GM19328 (cell line): ENCODE data around the gene SBNO1.
"Not testable (repeated sequence)": the region's sequence is repeated elsewhere in the genome, so short reads cannot be mapped to it uniquely, and the experiment has no call there.

ENCODE experiments used
- ATAC-seq: cut with Tn5 transposase; IDR thresholded peaks from one replicate; pipeline ENCODE4 v1.9.1; 2021; ENCODE audit warnings: mild to moderate bottlenecking, moderate library complexity; ENCODE audit not compliant: unreplicated experiment

Gene SBNO1

GRCh38 chr12:123250471-123251383 lies 113.9 kb downstream of the SBNO1 start:
- no peak for ATAC-seq

- ATAC-seq = not testable (repeated sequence)
These were observed 115.5 kb downstream of the SBNO1 start for GRCh38 chr12:123248996-123249741.

GRCh38 chr12:123248129-123248528 lies 116.5 kb downstream of the SBNO1 start:
- ATAC-seq = not testable (repeated sequence)

GRCh38 chr12:123245678-123246077 lies 119.0 kb downstream of the SBNO1 start:
- ATAC-seq = no peak

- no peak for ATAC-seq
These were observed 120.9 kb downstream of the SBNO1 start for GRCh38 chr12:123243671-123244262.

DNA sequence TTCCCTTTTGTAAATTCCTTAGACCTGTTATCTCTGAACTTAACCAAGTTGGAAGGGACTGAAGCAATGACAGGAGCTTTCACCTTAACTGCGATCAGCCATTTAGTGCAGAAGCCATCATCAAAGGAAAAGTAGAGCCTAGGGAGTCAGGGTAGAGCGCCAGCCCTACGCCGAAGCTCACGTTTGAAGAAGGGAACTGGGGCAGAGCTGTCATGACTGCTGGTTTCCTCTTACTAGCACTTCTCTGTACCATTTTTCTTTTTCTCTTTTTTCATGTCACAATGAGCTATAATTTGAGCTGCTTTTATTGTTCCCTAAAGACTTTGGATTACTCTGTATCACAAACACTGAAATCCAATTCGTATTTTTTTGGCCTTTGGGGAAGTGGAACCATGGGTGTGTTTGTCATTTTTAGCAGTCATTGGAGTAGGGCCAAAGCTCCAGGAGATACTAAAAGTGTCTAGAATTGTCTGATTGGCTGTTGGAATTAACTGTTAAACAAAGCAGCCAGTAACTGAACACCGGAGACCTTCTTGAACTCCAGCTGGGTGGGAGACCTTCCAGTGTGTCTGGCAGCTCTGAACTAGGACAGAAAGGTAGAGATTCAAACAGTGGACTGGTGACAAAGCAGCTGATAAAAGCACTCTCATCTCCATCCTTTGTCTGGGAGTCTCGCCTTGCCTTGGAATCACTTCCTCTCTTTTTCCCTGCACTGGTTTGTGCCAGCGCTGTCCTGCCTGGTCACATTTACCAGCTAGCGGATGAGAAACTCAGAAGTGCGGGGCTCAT lies 122.3 kb downstream of the SBNO1 start:
- ATAC-seq = no peak
